Prostate gland (tissue), 2 donors: ENCODE measurements around the gene OBP2B. TPM values are rescaled to one million over a fixed set of nuclear protein-coding genes. Genes with fewer than 3 reads are reported as not detected.

Experiments used
- DNase-seq: peaks from one replicate; pipeline ENCODE4 v3.0.0-alpha.2; 2019; ENCODE audit warnings: low spot score
- H3K27ac ChIP-seq, 2 donors: fragments of 200-600 bp; sonication (generic); 2 replicates each; pipeline ENCODE4 v1.5.1; 2017 to 2019
- H3K27me3 ChIP-seq: fragments of 200-600 bp; sonication (generic); replicated peaks from 2 replicates; pipeline ENCODE4 v1.5.1; 2019; ENCODE audit not compliant: insufficient read depth
- H3K36me3 ChIP-seq, 2 donors: fragments of 200-600 bp; sonication (generic); 1 replicate in 1 of 2; 2 replicates in 1 of 2; pipeline versions ENCODE4 v1.5.1 to v1.8.1; 2017 to 2019
- H3K4me1 ChIP-seq: fragments of 200-600 bp; sonication (generic); replicated peaks from 2 replicates; pipeline ENCODE4 v1.5.1; 2019
- H3K4me3 ChIP-seq, 2 donors: fragments of 200-600 bp; sonication (generic); 2 replicates each; pipeline ENCODE4 v1.5.1; 2017 to 2019
- H3K9me3 ChIP-seq: fragments of 200-600 bp; sonication (generic); 2 replicates; pipeline ENCODE4 v1.5.1; 2017
- POLR2A ChIP-seq: fragments of 450-650 bp; IDR thresholded peaks from one replicate; pipeline ENCODE4 v1.6.1; 2016; ENCODE audit warnings: antibody characterized with exemption, mild to moderate bottlenecking
- POLR2AphosphoS5 ChIP-seq: sonication (generic); formaldehyde crosslinking; IDR thresholded peaks from one replicate; pipeline ENCODE4 v1.6.1; 2017; ENCODE audit warnings: antibody characterized with exemption
- WGBS: methylation state at CpG from one replicate; pipeline ENCODE4 v1.1.5; 2018; 5-methylcytosine and 5-hydroxymethylcytosine counted together
- intact Hi-C: fragments of 100-400 bp; cut with DNase I; formaldehyde crosslinking; loops from one replicate; pipeline ENCODE4 v1.14.2; 2022
- total RNA-seq, 2 donors: library from RNA; depleted of rRNA; stranded (reverse); fragments of >200 nt; gene quantifications; one replicate each; pipeline ENCODE4 v1.1.0, GENCODE V29; 2016
- TF ChIP-seq, protein P1 (sequence below), 4 experiments: fragments of 200-600 bp in 2 of 4; fragments of 450-650 bp in 2 of 4; sonication (generic) in 2 of 4; IDR thresholded peaks; 1 replicate in 3 of 4; 2 replicates in 1 of 4; pipeline ENCODE4 v1.5.1; 2016 to 2019; ENCODE audit warnings: antibody characterized with exemption in 4 of 4, mild to moderate bottlenecking in 2 of 4, moderate library complexity in 2 of 4

The OBP2B gene
- total RNA-seq, 2 donors from 2014 or later = 1.6 to 35.2 TPM

GRCh38 chr9:133163504-133164172 lies 45.4 kb downstream of the OBP2B start, which contains the start of gene GBGT1:
GBGT1 (minus strand) TSS chr9:133163914; CDS start chr9:133162412, 1,502 bp downstream.
- peak within 1 kb of the TSS; percentile 57 to 58 for H3K4me3 ChIP-seq
- WGBS = 2% methylated on average over 43 of the region's 56 CpGs
- DNase-seq = no peak
- no peaks in the 10 kb centered on the region for H3K27me3 ChIP-seq
- intact Hi-C loops = no loop called here
- H3K9me3 ChIP-seq = no peaks in the 10 kb centered on the region
- TF ChIP-seq POLR2A (peak; percentile 49), POLR2AphosphoS5 (peak; percentile 36)
- TF ChIP-seq, protein P1, sequence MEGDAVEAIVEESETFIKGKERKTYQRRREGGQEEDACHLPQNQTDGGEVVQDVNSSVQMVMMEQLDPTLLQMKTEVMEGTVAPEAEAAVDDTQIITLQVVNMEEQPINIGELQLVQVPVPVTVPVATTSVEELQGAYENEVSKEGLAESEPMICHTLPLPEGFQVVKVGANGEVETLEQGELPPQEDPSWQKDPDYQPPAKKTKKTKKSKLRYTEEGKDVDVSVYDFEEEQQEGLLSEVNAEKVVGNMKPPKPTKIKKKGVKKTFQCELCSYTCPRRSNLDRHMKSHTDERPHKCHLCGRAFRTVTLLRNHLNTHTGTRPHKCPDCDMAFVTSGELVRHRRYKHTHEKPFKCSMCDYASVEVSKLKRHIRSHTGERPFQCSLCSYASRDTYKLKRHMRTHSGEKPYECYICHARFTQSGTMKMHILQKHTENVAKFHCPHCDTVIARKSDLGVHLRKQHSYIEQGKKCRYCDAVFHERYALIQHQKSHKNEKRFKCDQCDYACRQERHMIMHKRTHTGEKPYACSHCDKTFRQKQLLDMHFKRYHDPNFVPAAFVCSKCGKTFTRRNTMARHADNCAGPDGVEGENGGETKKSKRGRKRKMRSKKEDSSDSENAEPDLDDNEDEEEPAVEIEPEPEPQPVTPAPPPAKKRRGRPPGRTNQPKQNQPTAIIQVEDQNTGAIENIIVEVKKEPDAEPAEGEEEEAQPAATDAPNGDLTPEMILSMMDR (IDR thresholded peaks at IDR 0.05) = no peak
- no peaks in the 10 kb centered on the region for H3K36me3 ChIP-seq
- peaks cover 8% of the 10 kb centered on the region for H3K4me1 ChIP-seq
- H3K27ac ChIP-seq = peak within 1 kb of the TSS; percentile 58 to 60

GRCh38 chr9:133162861-133163503 lies 46.1 kb downstream of the OBP2B start:
- TF ChIP-seq, protein P1 (IDR thresholded peaks at IDR 0.05) = no peak
- TF ChIP-seq POLR2A (no peak), POLR2AphosphoS5 (no peak)
- DNase-seq = no peak
- H3K27ac ChIP-seq = peak overlapping the region; percentile 58 to 60
- 24% methylated on average over 52 of the region's 54 CpGs for WGBS
- no peaks in the 10 kb centered on the region for H3K36me3 ChIP-seq
- no peaks in the 10 kb centered on the region for H3K9me3 ChIP-seq
- peaks cover 8% of the 10 kb centered on the region for H3K4me1 ChIP-seq
- intact Hi-C loops = no loop called here
- H3K4me3 ChIP-seq = peak overlapping the region; percentile 57 to 58
- H3K27me3 ChIP-seq = no peaks in the 10 kb centered on the region

- H3K4me3 ChIP-seq = no peak overlapping the region
- intact Hi-C loops = no loop called here
- no peak for DNase-seq
- no peaks in the 10 kb centered on the region for H3K27me3 ChIP-seq
- H3K36me3 ChIP-seq = no peaks in the 10 kb centered on the region
- H3K4me1 ChIP-seq = peaks cover 8% of the 10 kb centered on the region
- no peak overlapping the region for H3K27ac ChIP-seq
- no peak for TF ChIP-seq POLR2AphosphoS5
- TF ChIP-seq POLR2A = no peak
- TF ChIP-seq, protein P1 (IDR thresholded peaks at IDR 0.05) = no peak
- WGBS = 80% methylated on average over 4 of the region's 4 CpGs
- no peaks in the 10 kb centered on the region for H3K9me3 ChIP-seq
Measured at GRCh38 chr9:133161547-133161950, 47.5 kb downstream of the OBP2B start.

DNA sequence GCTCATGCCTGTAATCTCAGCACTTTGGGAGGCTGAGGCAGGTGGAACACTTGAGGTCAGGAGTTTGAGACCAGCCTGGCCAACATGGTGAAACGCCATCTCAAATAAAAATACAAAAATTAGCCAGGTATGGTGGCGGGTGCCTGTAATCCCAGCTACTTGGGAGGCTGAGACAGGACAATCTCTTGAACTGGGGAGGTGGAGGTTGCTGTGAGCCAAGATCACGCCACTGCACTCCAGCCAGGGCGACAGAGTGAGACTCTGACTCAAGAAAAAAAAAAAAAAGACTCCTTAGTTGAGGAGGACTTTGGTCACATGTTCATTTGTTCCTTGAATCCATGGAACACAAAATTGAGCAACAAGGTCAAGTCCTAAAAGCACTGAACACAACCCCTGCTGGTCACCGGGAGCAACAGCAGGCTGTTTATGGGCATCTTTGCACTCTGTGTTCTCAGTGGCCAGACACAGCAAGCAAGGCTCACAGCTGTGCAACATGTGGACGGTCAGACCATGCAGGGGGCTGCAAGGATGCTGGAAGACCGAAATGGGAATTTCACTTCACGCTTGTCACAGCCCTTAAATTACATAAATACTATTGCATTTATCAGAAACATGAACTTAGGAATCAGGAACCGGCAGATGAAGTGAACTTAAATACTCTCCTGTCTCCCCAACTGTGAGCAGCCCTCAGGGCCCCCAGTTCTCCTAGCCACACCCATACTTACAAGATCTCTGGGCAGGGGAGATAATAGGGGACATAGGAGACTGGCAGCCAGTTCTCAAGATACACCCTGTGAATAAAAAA lies 48.1 kb downstream of the OBP2B start:
- H3K9me3 ChIP-seq = no peaks in the 10 kb centered on the region
- no peaks in the 10 kb centered on the region for H3K27me3 ChIP-seq
- no peaks in the 10 kb centered on the region for H3K36me3 ChIP-seq
- H3K4me1 ChIP-seq = peaks cover 8% of the 10 kb centered on the region
- DNase-seq = no peak
- 71% methylated on average over 9 of the region's 9 CpGs for WGBS
- no peak overlapping the region for H3K27ac ChIP-seq
- intact Hi-C loops = no loop called here
- H3K4me3 ChIP-seq = no peak overlapping the region
- TF ChIP-seq POLR2AphosphoS5 = peak; percentile 65
- TF ChIP-seq, protein P1 (IDR thresholded peaks at IDR 0.05) = peak in 3 of 4 experiments; percentile 48 to 71 (median 55)
- no peak for TF ChIP-seq POLR2A
